Kidney epithelial cell (primary cell): ENCODE data around the gene ZNF226. TPM values are rescaled to one million over a fixed set of nuclear protein-coding genes. Genes with fewer than 3 reads are reported as not detected.
"Not testable (repeated sequence)": the region's sequence is repeated elsewhere in the genome, so short reads cannot be mapped to it uniquely, and the experiment has no call there.

Source experiments
- DNase-seq: peaks from one replicate; pipeline ENCODE4 v3.0.0-alpha.2; 2010; ENCODE audit warnings: low read depth
- H3K27me3 ChIP-seq: 2 replicates; pipeline ENCODE4 v1.6.0; 2011; ENCODE audit warnings: low read length; ENCODE audit not compliant: control insufficient read depth, insufficient read depth
- H3K36me3 ChIP-seq: 2 replicates; pipeline ENCODE4 v1.5.1; 2011; ENCODE audit warnings: low read length; ENCODE audit not compliant: control insufficient read depth, insufficient read depth
- H3K4me3 ChIP-seq: 2 replicates; pipeline ENCODE4 v1.5.1; 2011; ENCODE audit warnings: low read depth, mild to moderate bottlenecking, control low read depth, low read length
- CTCF ChIP-seq: IDR thresholded peaks from 2 replicates; pipeline ENCODE4 v1.5.1; 2011; ENCODE audit warnings: mild to moderate bottlenecking, moderate library complexity, low read length, control low read depth, inconsistent platforms; ENCODE audit not compliant: insufficient read depth, poor library complexity, severe bottlenecking
- total RNA-seq: library from RNA; depleted of rRNA; stranded (reverse); fragments of >200 nt; gene quantifications from 2 replicates; pipeline ENCODE4 v1.2.3, GENCODE V29; 2015

ZNF226 gene
- total RNA-seq, 1 donor from 2014 or later, result 26.8 TPM

- peaks cover 1% of the 10 kb centered on the region for H3K36me3 ChIP-seq
- H3K4me3 ChIP-seq, result no peak overlapping the region
- H3K27me3 ChIP-seq, result no peaks in the 10 kb centered on the region
- DNase-seq, result no peak
- no peak for TF ChIP-seq CTCF
These were observed 13.4 kb upstream of the ZNF226 start for GRCh38 chr19:44151491-44151890.

GRCh38 chr19:44156475-44156874 is 8.4 kb upstream of the ZNF226 start:
- H3K36me3 ChIP-seq, result peaks cover 4% of the 10 kb centered on the region
- TF ChIP-seq CTCF, result no peak
- no peaks in the 10 kb centered on the region for H3K27me3 ChIP-seq
- no peak overlapping the region for H3K4me3 ChIP-seq
- no peak for DNase-seq

- no peak for TF ChIP-seq CTCF
- Histone ChIP-seq H3K36me3 (no peaks in the 10 kb centered on the region), H3K27me3 (no peaks in the 10 kb centered on the region), H3K4me3 (no peak overlapping the region)
- no peak for DNase-seq
These were observed 1.1 kb upstream of the ZNF226 start for GRCh38 chr19:44163789-44164188.

- Histone ChIP-seq H3K36me3 (no peaks in the 10 kb centered on the region), H3K4me3 (peak overlapping the region; percentile 82), H3K27me3 (no peaks in the 10 kb centered on the region)
- no peak for DNase-seq
- no peak for TF ChIP-seq CTCF
These were observed 600 bp upstream of the ZNF226 start for GRCh38 chr19:44164327-44164672.

- not testable (repeated sequence) for DNase-seq, H3K27me3 ChIP-seq, H3K4me3 ChIP-seq, H3K36me3 ChIP-seq
These were observed 5.8 kb downstream of the ZNF226 start for GRCh38 chr19:44170660-44171059.

GRCh38 chr19:44176590-44176989 is 11.7 kb downstream of the ZNF226 start:
- Histone ChIP-seq H3K4me3 (no peak overlapping the region), H3K36me3 (peaks cover 2% of the 10 kb centered on the region), H3K27me3 (no peaks in the 10 kb centered on the region)
- DNase-seq, result no peak
- no peak for TF ChIP-seq CTCF
